GM23338 (cell line): ENCODE measurements around the gene PDCD7. TPM values are rescaled to one million over a fixed set of nuclear protein-coding genes. Genes with fewer than 3 reads are reported as not detected.

Experiments
- ATAC-seq: fragments of 200-7000 bp; cut with Tn5 transposase; 3 replicates; pipeline ENCODE4 v1.9.1; 2020
- DNase-seq: peaks from one replicate; pipeline ENCODE4 v3.0.0-alpha.2; 2015; ENCODE audit warnings: low spot score
- H2AFZ ChIP-seq: fragments of 200-600 bp; sonication (generic); 2 replicates; pipeline ENCODE4 v1.8.0; 2016; ENCODE audit warnings: antibody characterized with exemption, mild to moderate bottlenecking, moderate library complexity
- H3F3A ChIP-seq: fragments of 200-600 bp; sonication (generic); replicated peaks from 2 replicates; pipeline ENCODE4 v1.8.0; 2017; ENCODE audit warnings: antibody characterized with exemption, mixed run types, low read depth
- H3K27ac ChIP-seq: fragments of 200-600 bp; sonication (generic); 2 replicates; pipeline ENCODE4 v1.6.1; 2016; ENCODE audit warnings: low read depth
- H3K27me3 ChIP-seq: fragments of 200-600 bp; sonication (generic); 2 replicates; pipeline ENCODE4 v1.8.0; 2016; ENCODE audit warnings: mild to moderate bottlenecking, mixed run types, moderate library complexity; ENCODE audit not compliant: insufficient read depth
- H3K36me3 ChIP-seq: fragments of 200-600 bp; sonication (generic); 2 replicates; pipeline ENCODE4 v1.8.0; 2016; ENCODE audit warnings: mild to moderate bottlenecking; ENCODE audit not compliant: insufficient read depth
- H3K4me1 ChIP-seq: fragments of 200-600 bp; sonication (generic); 2 replicates; pipeline ENCODE4 v1.8.0; 2016; ENCODE audit warnings: mild to moderate bottlenecking, moderate library complexity; ENCODE audit not compliant: insufficient read depth
- H3K4me2 ChIP-seq: fragments of 200-600 bp; sonication (generic); 2 replicates; pipeline ENCODE4 v1.7.1; 2017; ENCODE audit warnings: mixed run types
- H3K4me3 ChIP-seq: fragments of 200-600 bp; sonication (generic); 2 replicates; pipeline ENCODE4 v1.6.1; 2016; ENCODE audit warnings: mixed run types
- H3K79me2 ChIP-seq: fragments of 200-600 bp; sonication (generic); replicated peaks from 2 replicates; pipeline ENCODE4 v1.8.0; 2017; ENCODE audit warnings: mild to moderate bottlenecking; ENCODE audit not compliant: insufficient read depth
- H3K9me2 ChIP-seq: fragments of 200-600 bp; sonication (generic); 2 replicates; pipeline ENCODE4 v1.8.0; 2017; ENCODE audit not compliant: insufficient read depth
- H4K20me1 ChIP-seq: fragments of 200-600 bp; sonication (generic); replicated peaks from 2 replicates; pipeline ENCODE4 v1.8.0; 2017; ENCODE audit warnings: mild to moderate bottlenecking; ENCODE audit not compliant: insufficient read depth
- H3K27ac Mint-ChIP-seq: 2 replicates; pipeline ENCODE4 v1.8.0; 2020; ENCODE audit warnings: inconsistent platforms, mild to moderate bottlenecking, moderate library complexity, mixed read lengths
- H3K27me3 Mint-ChIP-seq: 3 replicates; pipeline ENCODE4 v1.8.0; 2022; ENCODE audit warnings: low read depth, mild to moderate bottlenecking, moderate library complexity, mixed read lengths, inconsistent platforms; ENCODE audit not compliant: insufficient read depth, poor library complexity
- H3K36me3 Mint-ChIP-seq: 3 replicates; pipeline ENCODE4 v1.8.0; 2021; ENCODE audit warnings: low read depth, mild to moderate bottlenecking, inconsistent platforms, moderate library complexity, mixed read lengths
- H3K4me1 Mint-ChIP-seq: 3 replicates; pipeline ENCODE4 v1.8.0; 2020; ENCODE audit warnings: mild to moderate bottlenecking, inconsistent platforms, mixed read lengths
- H3K4me3 Mint-ChIP-seq: 3 replicates; pipeline ENCODE4 v1.8.0; 2021; ENCODE audit warnings: moderate library complexity, mild to moderate bottlenecking, inconsistent platforms, mixed read lengths
- H3K9me3 Mint-ChIP-seq: 3 replicates; pipeline ENCODE4 v1.8.0; 2020; ENCODE audit warnings: moderate library complexity, mild to moderate bottlenecking, inconsistent platforms, mixed read lengths
- CREB1 ChIP-seq: fragments of 250-450 bp; sonication (Bioruptor Pico); IDR thresholded peaks from 2 replicates; pipeline ENCODE4 v1.5.0; 2020; ENCODE audit warnings: low read depth, mild to moderate bottlenecking, moderate library complexity
- CTCF ChIP-seq, 2 experiments: fragments of 200-600 bp in 1 of 2; sonication (generic) in 1 of 2; conservative IDR thresholded peaks; 2 replicates each; pipeline versions ENCODE4 v1.5.1 to v1.6.1; 2016 to 2017; ENCODE audit warnings: antibody characterized with exemption in 2 of 2, low read depth in 2 of 2, mild to moderate bottlenecking in 2 of 2, moderate library complexity in 1 of 2
- ETS1 ChIP-seq: IDR thresholded peaks from 2 replicates; pipeline ENCODE4 v1.6.1; 2016; ENCODE audit warnings: antibody characterized with exemption
- EZH2 ChIP-seq: fragments of 200-600 bp; sonication (generic); IDR thresholded peaks from one replicate; pipeline ENCODE4 v1.8.0; 2017; ENCODE audit warnings: antibody characterized with exemption, mild to moderate bottlenecking, low read depth; ENCODE audit not compliant: unreplicated experiment
- EZH2phosphoT487 ChIP-seq: fragments of 200-600 bp; sonication (generic); IDR thresholded peaks from one replicate; pipeline ENCODE4 v1.8.1; 2018; ENCODE audit warnings: antibody characterized with exemption; ENCODE audit not compliant: unreplicated experiment
- JUNB ChIP-seq: IDR thresholded peaks from one replicate; pipeline ENCODE4 v1.6.1; 2016; ENCODE audit warnings: antibody characterized with exemption; ENCODE audit not compliant: unreplicated experiment
- NANOG ChIP-seq: IDR thresholded peaks from 2 replicates; pipeline ENCODE4 v1.6.1; 2016; ENCODE audit warnings: antibody characterized with exemption, borderline replicate concordance
- POLR2AphosphoS5 ChIP-seq: IDR thresholded peaks from 2 replicates; pipeline ENCODE4 v1.6.1; 2016; ENCODE audit warnings: antibody characterized with exemption, low read depth
- REST ChIP-seq: IDR thresholded peaks from one replicate; pipeline ENCODE4 v1.6.1; 2018; ENCODE audit warnings: antibody characterized with exemption; ENCODE audit not compliant: unreplicated experiment
- STAT1 ChIP-seq: IDR thresholded peaks from one replicate; pipeline ENCODE4 v1.6.1; 2016; ENCODE audit warnings: antibody characterized with exemption; ENCODE audit not compliant: unreplicated experiment
- ZNF114 ChIP-seq: fragments of 250-450 bp; sonication (Bioruptor Pico); IDR thresholded peaks from 2 replicates; pipeline ENCODE4 v1.5.0; 2020; ENCODE audit warnings: mild to moderate bottlenecking, moderate library complexity
- ZNF331 ChIP-seq: fragments of 250-450 bp; sonication (Bioruptor Pico); IDR thresholded peaks from 2 replicates; pipeline ENCODE4 v1.5.0; 2020; ENCODE audit warnings: low read depth, mild to moderate bottlenecking, moderate library complexity
- ZNF462 ChIP-seq: fragments of 250-450 bp; sonication (Bioruptor Pico); IDR thresholded peaks from 2 replicates; pipeline ENCODE4 v1.5.0; 2020; ENCODE audit warnings: mild to moderate bottlenecking, moderate library complexity
- polyA plus RNA-seq: library from polyadenylated mRNA; unstranded; fragments of >200 nt; fragmentation: Nextera tagmentation; extraction: Ambion mirVana; gene quantifications from 2 replicates; pipeline ENCODE4 v1.2.1, GENCODE V29; 2016
- total RNA-seq: library from RNA; depleted of rRNA; stranded (reverse); fragments of >200 nt; shearing (Covaris generic); gene quantifications from 2 replicates; pipeline ENCODE4 v1.2.3, GENCODE V29; 2014

The PDCD7 gene
- total and polyA plus RNA-seq, 2 experiments from 2014 or later = 16.8 to 21.2 TPM

- Histone ChIP-seq H3K27ac (no peak overlapping the region), H3K4me1 (peaks cover 21% of the 10 kb centered on the region), H3K79me2 (no peaks in the 10 kb centered on the region), H3K36me3 (no peaks in the 10 kb centered on the region), H4K20me1 (no peaks in the 10 kb centered on the region), H3K4me3 (no peak overlapping the region), H3K9me2 (no peaks in the 10 kb centered on the region), H2AFZ (no peak overlapping the region), H3K27me3 (no peaks in the 10 kb centered on the region), H3F3A (peaks cover 9% of the 10 kb centered on the region), H3K4me2 (no peak overlapping the region)
- Mint-ChIP-seq H3K36me3 (no peaks in the 10 kb centered on the region), H3K4me1 (peaks cover 42% of the 10 kb centered on the region), H3K27ac (no peak overlapping the region), H3K27me3 (peaks cover 15% of the 10 kb centered on the region), H3K9me3 (no peaks in the 10 kb centered on the region), H3K4me3 (no peak overlapping the region)
- no peak for TF ChIP-seq POLR2AphosphoS5
- TF ChIP-seq JUNB = no peak
- TF ChIP-seq ZNF114 (CRISPR knock-in tag) = no peak
- TF ChIP-seq STAT1 = no peak
- no peak for TF ChIP-seq ZNF331 (CRISPR knock-in tag)
- TF ChIP-seq ETS1 = no peak
- no peak for TF ChIP-seq EZH2phosphoT487
- TF ChIP-seq NANOG = no peak
- TF ChIP-seq CTCF (conservative IDR thresholded peaks at IDR 0.05; ENCODE audit: low read depth in 2 of 2) = no peak
- TF ChIP-seq CREB1 = no peak
- no peak for TF ChIP-seq EZH2
- TF ChIP-seq REST = no peak
- no peak for TF ChIP-seq ZNF462 (CRISPR knock-in tag)
- ATAC-seq (no peak), DNase-seq (no peak)
These were observed 45.0 kb downstream of the PDCD7 start for GRCh38 chr15:65088643-65089021.
